ENCODE results near the gene RBM23. TPM values are rescaled to one million over a fixed set of nuclear protein-coding genes. Genes with fewer than 3 reads are reported as not detected.

The RBM23 gene
- total RNA-seq, 1 donor from 2014 or later: 170 TPM

DNA sequence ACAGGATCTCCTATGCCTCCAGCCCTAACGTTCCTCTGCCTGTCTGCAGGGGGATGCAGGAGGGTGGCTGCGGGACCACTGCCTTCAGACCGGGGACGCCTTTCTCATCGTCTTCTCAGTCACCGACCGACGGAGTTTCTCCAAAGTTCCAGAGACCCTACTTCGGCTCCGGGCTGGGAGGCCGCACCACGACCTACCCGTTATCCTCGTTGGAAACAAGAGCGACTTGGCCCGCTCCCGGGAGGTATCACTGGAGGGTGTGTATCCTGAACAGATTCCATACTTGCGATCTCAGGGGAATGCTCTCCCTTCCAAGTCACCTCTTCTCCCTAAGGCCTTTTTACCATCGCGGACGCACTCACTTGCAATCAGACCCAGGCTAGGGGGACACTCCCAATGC, 33.0 kb downstream of the RBM23 start:
- peak overlapping the region; percentile 71 for H3K4me2 ChIP-seq
- peaks cover 9% of the 10 kb centered on the region for H3K27me3 Mint-ChIP-seq (ENCODE audit: insufficient read depth, low read depth)
- H3K9ac ChIP-seq: no peak overlapping the region

GRCh38 chr14:22884738-22885523, 34.0 kb downstream of the RBM23 start:
- Histone ChIP-seq H3K36me3 (no peaks in the 10 kb centered on the region), H3K9me3 (ENCODE audit: low read depth) (no peaks in the 10 kb centered on the region), H4K20me1 (ENCODE audit: low read depth) (no peaks in the 10 kb centered on the region), H3K27me3 (peaks cover 21% of the 10 kb centered on the region), H3K4me1 (peaks cover 24% of the 10 kb centered on the region), H3K27ac (no peak overlapping the region), H3K4me3 (no peak overlapping the region), H3K4me2 (no peak overlapping the region), H3K79me2 (ENCODE audit: low read depth) (no peaks in the 10 kb centered on the region), H2AFZ (replicated peaks) (no peak overlapping the region), H3F3A (ENCODE audit: low read depth) (peaks cover 49% of the 10 kb centered on the region), H3K9ac (no peak overlapping the region)
- peak overlapping the region; percentile 99 for H3K27ac Mint-ChIP-seq
- H3K4me1 Mint-ChIP-seq: peaks cover 60% of the 10 kb centered on the region
- no peak for DNase-seq (ENCODE audit: low spot score)
- TF ChIP-seq EZH2 (IDR thresholded peaks at IDR 0.05): no peak
- TF ChIP-seq EZH2phosphoT487 (IDR thresholded peaks at IDR 0.05): no peak
- TF ChIP-seq, protein P1, sequence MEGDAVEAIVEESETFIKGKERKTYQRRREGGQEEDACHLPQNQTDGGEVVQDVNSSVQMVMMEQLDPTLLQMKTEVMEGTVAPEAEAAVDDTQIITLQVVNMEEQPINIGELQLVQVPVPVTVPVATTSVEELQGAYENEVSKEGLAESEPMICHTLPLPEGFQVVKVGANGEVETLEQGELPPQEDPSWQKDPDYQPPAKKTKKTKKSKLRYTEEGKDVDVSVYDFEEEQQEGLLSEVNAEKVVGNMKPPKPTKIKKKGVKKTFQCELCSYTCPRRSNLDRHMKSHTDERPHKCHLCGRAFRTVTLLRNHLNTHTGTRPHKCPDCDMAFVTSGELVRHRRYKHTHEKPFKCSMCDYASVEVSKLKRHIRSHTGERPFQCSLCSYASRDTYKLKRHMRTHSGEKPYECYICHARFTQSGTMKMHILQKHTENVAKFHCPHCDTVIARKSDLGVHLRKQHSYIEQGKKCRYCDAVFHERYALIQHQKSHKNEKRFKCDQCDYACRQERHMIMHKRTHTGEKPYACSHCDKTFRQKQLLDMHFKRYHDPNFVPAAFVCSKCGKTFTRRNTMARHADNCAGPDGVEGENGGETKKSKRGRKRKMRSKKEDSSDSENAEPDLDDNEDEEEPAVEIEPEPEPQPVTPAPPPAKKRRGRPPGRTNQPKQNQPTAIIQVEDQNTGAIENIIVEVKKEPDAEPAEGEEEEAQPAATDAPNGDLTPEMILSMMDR (IDR thresholded peaks at IDR 0.05): no peak
- H3K9me3 Mint-ChIP-seq: no peaks in the 10 kb centered on the region
- peaks cover 7% of the 10 kb centered on the region for H3K27me3 Mint-ChIP-seq (ENCODE audit: insufficient read depth, low read depth)
- H3K36me3 Mint-ChIP-seq: peaks cover 7% of the 10 kb centered on the region
- peak overlapping the region; percentile 97 for H3K4me3 Mint-ChIP-seq

More for the DNA sequence above, 33.0 kb downstream of the RBM23 start:
- H3K4me1 Mint-ChIP-seq: peaks cover 64% of the 10 kb centered on the region
- Histone ChIP-seq H3F3A (ENCODE audit: low read depth) (peaks cover 49% of the 10 kb centered on the region), H3K9me3 (ENCODE audit: low read depth) (no peaks in the 10 kb centered on the region), H3K27me3 (peaks cover 21% of the 10 kb centered on the region), H4K20me1 (ENCODE audit: low read depth) (no peaks in the 10 kb centered on the region), H3K36me3 (no peaks in the 10 kb centered on the region), H3K4me1 (peaks cover 24% of the 10 kb centered on the region), H3K79me2 (ENCODE audit: low read depth) (no peaks in the 10 kb centered on the region), H3K4me3 (peak overlapping the region; percentile 52), H3K27ac (no peak overlapping the region), H2AFZ (replicated peaks) (no peak overlapping the region)
- DNase-seq (ENCODE audit: low spot score): no peak
- no peaks in the 10 kb centered on the region for H3K9me3 Mint-ChIP-seq
- TF ChIP-seq, protein P1 (IDR thresholded peaks at IDR 0.05): no peak
- TF ChIP-seq EZH2 (IDR thresholded peaks at IDR 0.05): no peak
- no peak for TF ChIP-seq EZH2phosphoT487 (IDR thresholded peaks at IDR 0.05)
- peaks cover 7% of the 10 kb centered on the region for H3K36me3 Mint-ChIP-seq
- H3K27ac Mint-ChIP-seq: peak overlapping the region; percentile 81
- peak overlapping the region; percentile 97 for H3K4me3 Mint-ChIP-seq

DNA sequence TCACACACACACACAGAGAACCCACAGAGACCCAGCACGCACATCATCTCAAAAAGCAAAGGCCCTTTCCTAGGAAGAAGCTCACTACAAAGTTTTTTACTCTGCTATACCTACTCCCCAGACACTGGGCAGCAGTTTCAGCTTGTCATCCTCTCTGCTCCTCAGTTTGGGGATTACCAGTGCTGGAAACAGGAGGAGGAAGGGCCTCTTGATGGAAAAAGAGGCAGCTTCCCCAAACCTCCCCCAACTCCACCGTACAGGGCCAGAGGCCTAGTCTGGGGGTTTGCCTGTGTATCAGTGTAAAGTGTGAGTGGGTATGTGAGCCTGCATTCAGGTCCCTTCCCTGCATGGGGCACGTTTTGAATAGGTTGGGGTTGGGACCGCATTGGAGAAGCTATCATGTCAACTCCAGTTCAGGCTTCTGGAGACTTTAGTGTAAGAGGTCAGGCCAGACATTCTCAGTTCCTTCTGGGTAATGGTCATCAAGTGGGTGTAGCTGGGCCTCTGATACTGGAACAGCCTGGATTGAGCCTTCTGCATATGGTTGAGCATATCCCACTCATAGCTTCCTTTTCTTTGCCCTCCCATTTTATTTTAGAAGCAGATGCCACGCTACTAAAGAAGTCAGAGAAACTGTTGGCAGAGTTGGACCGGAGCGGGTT, 34.7 kb downstream of the RBM23 start:
- no peak overlapping the region for H3K9ac ChIP-seq
- H3K36me3 ChIP-seq: no peaks in the 10 kb centered on the region
- Mint-ChIP-seq H3K9me3 (no peaks in the 10 kb centered on the region), H3K36me3 (peaks cover 7% of the 10 kb centered on the region), H3K4me1 (peaks cover 59% of the 10 kb centered on the region), H3K27ac (peak overlapping the region; percentile 99), H3K4me3 (peak overlapping the region; percentile 80), H3K27me3 (ENCODE audit: insufficient read depth, low read depth) (peaks cover 8% of the 10 kb centered on the region)
- no peak overlapping the region for H3K4me3 ChIP-seq
- H3K27me3 ChIP-seq: peaks cover 21% of the 10 kb centered on the region
- no peak overlapping the region for H3K27ac ChIP-seq
- H3K4me1 ChIP-seq: peaks cover 24% of the 10 kb centered on the region
- no peak overlapping the region for H2AFZ ChIP-seq (replicated peaks)
- peak overlapping the region; percentile 79 for H3K4me2 ChIP-seq
- no peaks in the 10 kb centered on the region for H3K79me2 ChIP-seq (ENCODE audit: low read depth)
- DNase-seq (ENCODE audit: low spot score): no peak
- TF ChIP-seq EZH2phosphoT487 (IDR thresholded peaks at IDR 0.05): no peak
- no peak for TF ChIP-seq EZH2 (IDR thresholded peaks at IDR 0.05)
- TF ChIP-seq, protein P1 (IDR thresholded peaks at IDR 0.05): no peak
- H4K20me1 ChIP-seq (ENCODE audit: low read depth): no peaks in the 10 kb centered on the region
- H3F3A ChIP-seq (ENCODE audit: low read depth): peaks cover 49% of the 10 kb centered on the region
- H3K9me3 ChIP-seq (ENCODE audit: low read depth): no peaks in the 10 kb centered on the region
